ENCODE results near the gene MRPS7. TPM values are rescaled to one million over a fixed set of nuclear protein-coding genes. Genes with fewer than 3 reads are reported as not detected.

The MRPS7 gene
- total and polyA plus RNA-seq, 10 of the 15 experiments (the other 5 are each of a cell fraction or from before 2014, with no cell fraction given), result 88.4 to 217 (median 109) TPM

DNA sequence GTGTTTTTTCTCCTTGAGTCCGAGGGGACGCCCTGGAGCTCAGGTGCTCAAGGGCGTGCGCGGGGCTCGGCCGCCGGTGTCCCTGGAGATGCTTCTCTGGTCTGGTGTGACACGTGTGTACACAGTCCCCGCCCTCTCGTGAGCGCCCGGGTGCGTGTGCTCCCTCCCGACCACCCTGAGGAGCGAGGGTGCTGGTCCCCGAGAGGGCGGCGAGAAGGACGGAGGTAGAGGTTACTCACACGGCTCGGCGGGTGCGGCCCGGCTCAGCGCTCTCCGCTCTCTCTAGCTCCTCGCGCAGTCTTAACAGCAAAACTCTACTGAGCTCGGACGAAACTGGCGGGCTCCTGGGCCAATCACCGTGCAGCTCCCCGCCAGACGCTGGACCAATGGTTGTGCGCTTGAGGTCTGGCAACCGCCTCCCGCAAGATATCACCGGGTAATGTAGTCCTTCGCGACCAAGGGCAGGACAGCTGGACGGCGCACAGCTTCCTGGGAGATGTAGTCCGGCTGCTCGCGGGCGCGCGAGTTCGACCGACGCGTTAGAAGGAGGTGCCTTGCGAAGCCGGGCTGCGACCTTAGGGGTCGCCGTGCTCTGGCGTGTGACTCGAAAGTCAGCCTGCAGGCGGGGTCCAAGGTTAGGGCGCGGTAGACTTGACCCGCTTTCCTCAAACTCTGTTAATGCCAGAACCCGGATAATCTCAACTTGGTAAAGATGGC is 27.6 kb downstream of the MRPS7 start, which contains the start of gene SLC25A19 (continued):
- TF ChIP-seq ZZZ3 (IDR thresholded peaks at IDR 0.05; ENCODE audit: control insufficient read depth, insufficient read length, low read depth), result no peak
- peak; percentile 97 for TF ChIP-seq IKZF1 (conservative IDR thresholded peaks at IDR 0.05)
- 0 out of 2 replicates have a peak, but pooled peaks have one; percentile 29 for TF ChIP-seq ZSCAN29 (IDR thresholded peaks at IDR 0.05)
- TF ChIP-seq HSF1 (IDR thresholded peaks at IDR 0.05; ENCODE audit: low read depth, low read length), result no peak
- peak; percentile 87 for TF ChIP-seq SREBF1 (IDR thresholded peaks at IDR 0.05; ENCODE audit: low read length)
- peak; percentile 94 for TF ChIP-seq CREM (IDR thresholded peaks at IDR 0.05; ENCODE audit: low read depth)
- TF ChIP-seq ZBED1 (IDR thresholded peaks at IDR 0.05; ENCODE audit: borderline replicate concordance), result no peak
- peak; percentile 49 for TF ChIP-seq FOXK2 (IDR thresholded peaks at IDR 0.05)
- peak; percentile 85 for TF ChIP-seq RUNX3 (IDR thresholded peaks at IDR 0.05; ENCODE audit: low read length)
- TF ChIP-seq, protein P1, sequence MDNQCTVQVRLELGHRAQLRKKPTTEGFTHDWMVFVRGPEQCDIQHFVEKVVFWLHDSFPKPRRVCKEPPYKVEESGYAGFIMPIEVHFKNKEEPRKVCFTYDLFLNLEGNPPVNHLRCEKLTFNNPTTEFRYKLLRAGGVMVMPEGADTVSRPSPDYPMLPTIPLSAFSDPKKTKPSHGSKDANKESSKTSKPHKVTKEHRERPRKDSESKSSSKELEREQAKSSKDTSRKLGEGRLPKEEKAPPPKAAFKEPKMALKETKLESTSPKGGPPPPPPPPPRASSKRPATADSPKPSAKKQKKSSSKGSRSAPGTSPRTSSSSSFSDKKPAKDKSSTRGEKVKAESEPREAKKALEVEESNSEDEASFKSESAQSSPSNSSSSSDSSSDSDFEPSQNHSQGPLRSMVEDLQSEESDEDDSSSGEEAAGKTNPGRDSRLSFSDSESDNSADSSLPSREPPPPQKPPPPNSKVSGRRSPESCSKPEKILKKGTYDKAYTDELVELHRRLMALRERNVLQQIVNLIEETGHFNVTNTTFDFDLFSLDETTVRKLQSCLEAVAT (IDR thresholded peaks at IDR 0.05), result no peak
- TF ChIP-seq ZNF622 (IDR thresholded peaks at IDR 0.05), result no peak
- no peak for TF ChIP-seq BRCA1 (IDR thresholded peaks at IDR 0.05; ENCODE audit: low read depth, low read length)
- peak; percentile 88 for TF ChIP-seq SIN3A (IDR thresholded peaks at IDR 0.05; ENCODE audit: low read depth, low read length)
- no peak for TF ChIP-seq NR2C2 (IDR thresholded peaks at IDR 0.05; ENCODE audit: borderline replicate concordance, control insufficient read depth, insufficient read length, low read depth)
- peak; percentile 30; the same call in 1 of the 2 replicates for TF ChIP-seq NFYA (IDR thresholded peaks at IDR 0.05; ENCODE audit: borderline replicate concordance, low read depth, low read length)
- TF ChIP-seq MYB (IDR thresholded peaks at IDR 0.05; ENCODE audit: borderline replicate concordance, low read depth, low read length), result no peak
- no peak for TF ChIP-seq STAT3 (IDR thresholded peaks at IDR 0.05; ENCODE audit: low read depth, low read length)
- no peak for TF ChIP-seq EED (IDR thresholded peaks at IDR 0.05; ENCODE audit: low read depth)
- peak; percentile 9; the same call in 1 of the 2 replicates for TF ChIP-seq SMARCA5 (IDR thresholded peaks at IDR 0.05)
- TF ChIP-seq CHD1 (IDR thresholded peaks at IDR 0.05; ENCODE audit: low read depth, low read length), result peak; percentile 10; the same call in 1 of the 2 replicates
- TF ChIP-seq YY1 (IDR thresholded peaks at IDR 0.05; ENCODE audit: low read depth, low read length), result peak; percentile 71
- TF ChIP-seq HCFC1 (IDR thresholded peaks at IDR 0.05; ENCODE audit: low read length), result peak; percentile 98
- no peak for TF ChIP-seq EGR1 (IDR thresholded peaks at IDR 0.05; ENCODE audit: borderline replicate concordance in 1 of 2, low read depth in 2 of 2, low read length in 2 of 2)
- TF ChIP-seq RBBP5 (conservative IDR thresholded peaks at IDR 0.05), result no peak
- no peak for TF ChIP-seq MYC (IDR thresholded peaks at IDR 0.05; ENCODE audit: insufficient read depth, insufficient read length, insufficient replicate concordance, low read length, severe bottlenecking)
- TF ChIP-seq IKZF2 (IDR thresholded peaks at IDR 0.05), result 0 out of 4 replicates have a peak, but pooled peaks of 1 of the 2 experiments have one; percentile 57
- TF ChIP-seq CREB1 (IDR thresholded peaks at IDR 0.05; ENCODE audit: low read depth), result peak; percentile 89
- TF ChIP-seq, protein P2, sequence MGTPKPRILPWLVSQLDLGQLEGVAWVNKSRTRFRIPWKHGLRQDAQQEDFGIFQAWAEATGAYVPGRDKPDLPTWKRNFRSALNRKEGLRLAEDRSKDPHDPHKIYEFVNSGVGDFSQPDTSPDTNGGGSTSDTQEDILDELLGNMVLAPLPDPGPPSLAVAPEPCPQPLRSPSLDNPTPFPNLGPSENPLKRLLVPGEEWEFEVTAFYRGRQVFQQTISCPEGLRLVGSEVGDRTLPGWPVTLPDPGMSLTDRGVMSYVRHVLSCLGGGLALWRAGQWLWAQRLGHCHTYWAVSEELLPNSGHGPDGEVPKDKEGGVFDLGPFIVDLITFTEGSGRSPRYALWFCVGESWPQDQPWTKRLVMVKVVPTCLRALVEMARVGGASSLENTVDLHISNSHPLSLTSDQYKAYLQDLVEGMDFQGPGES (IDR thresholded peaks at IDR 0.05), result peak; percentile 83
- TF ChIP-seq, protein P3, sequence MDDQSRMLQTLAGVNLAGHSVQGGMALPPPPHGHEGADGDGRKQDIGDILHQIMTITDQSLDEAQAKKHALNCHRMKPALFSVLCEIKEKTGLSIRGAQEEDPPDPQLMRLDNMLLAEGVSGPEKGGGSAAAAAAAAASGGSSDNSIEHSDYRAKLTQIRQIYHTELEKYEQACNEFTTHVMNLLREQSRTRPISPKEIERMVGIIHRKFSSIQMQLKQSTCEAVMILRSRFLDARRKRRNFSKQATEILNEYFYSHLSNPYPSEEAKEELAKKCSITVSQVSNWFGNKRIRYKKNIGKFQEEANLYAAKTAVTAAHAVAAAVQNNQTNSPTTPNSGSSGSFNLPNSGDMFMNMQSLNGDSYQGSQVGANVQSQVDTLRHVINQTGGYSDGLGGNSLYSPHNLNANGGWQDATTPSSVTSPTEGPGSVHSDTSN (IDR thresholded peaks at IDR 0.05; ENCODE audit: insufficient replicate concordance, low read depth, low read length), result peak; percentile 95
